Endodermal cell (in vitro differentiated cells): ENCODE measurements around the gene TMUB1. TPM values are rescaled to one million over a fixed set of nuclear protein-coding genes. Genes with fewer than 3 reads are reported as not detected.
"Not testable (repeated sequence)": the region's sequence is repeated elsewhere in the genome, so short reads cannot be mapped to it uniquely, and the experiment has no call there.

Source experiments
- DNase-seq: peaks from one replicate; pipeline ENCODE4 v3.0.0-alpha.2; 2017
- H3K27ac ChIP-seq: 2 replicates; pipeline ENCODE4 v1.5.1; 2013; ENCODE audit warnings: mild to moderate bottlenecking, low read depth, low read length, moderate library complexity
- H3K27me3 ChIP-seq: 2 replicates; pipeline ENCODE4 v1.6.1; 2013; ENCODE audit warnings: mild to moderate bottlenecking, low read length, moderate library complexity; ENCODE audit not compliant: insufficient read depth, control insufficient read depth, poor library complexity, severe bottlenecking
- H3K36me3 ChIP-seq: 2 replicates; pipeline ENCODE4 v1.7.0; 2013; ENCODE audit warnings: mild to moderate bottlenecking, low read length, moderate library complexity; ENCODE audit not compliant: control insufficient read depth, insufficient read depth
- H3K4me1 ChIP-seq: one replicate; pipeline ENCODE4 v1.7.0; 2013; ENCODE audit warnings: low read length; ENCODE audit not compliant: control insufficient read depth, insufficient read depth
- H3K4me3 ChIP-seq: 2 replicates; pipeline ENCODE4 v1.5.1; 2013; ENCODE audit warnings: mild to moderate bottlenecking, low read length, moderate library complexity
- H3K9ac ChIP-seq: 2 replicates; pipeline ENCODE4 v1.6.1; 2013; ENCODE audit warnings: mild to moderate bottlenecking, low read length, moderate library complexity; ENCODE audit not compliant: poor library complexity, severe bottlenecking; ENCODE audit errors: extremely low read depth
- H3K9me3 ChIP-seq: 2 replicates; pipeline ENCODE4 v1.6.1; 2013; ENCODE audit warnings: mild to moderate bottlenecking, low read length, moderate library complexity; ENCODE audit not compliant: control insufficient read depth
- H3K27ac Mint-ChIP-seq: 2 replicates; pipeline ENCODE4 v1.8.0; 2020; ENCODE audit warnings: mixed read lengths
- H3K27me3 Mint-ChIP-seq: 2 replicates; pipeline ENCODE4 v1.8.0; 2021; ENCODE audit warnings: mild to moderate bottlenecking, mixed read lengths; ENCODE audit not compliant: insufficient read depth
- H3K36me3 Mint-ChIP-seq: 2 replicates; pipeline ENCODE4 v1.8.0; 2020; ENCODE audit warnings: low read depth, mixed read lengths
- H3K4me1 Mint-ChIP-seq: 2 replicates; pipeline ENCODE4 v1.8.0; 2020; ENCODE audit warnings: mixed read lengths
- H3K4me3 Mint-ChIP-seq: 2 replicates; pipeline ENCODE4 v1.8.0; 2020; ENCODE audit warnings: mild to moderate bottlenecking, moderate library complexity, mixed read lengths
- H3K9me3 Mint-ChIP-seq: 2 replicates; pipeline ENCODE4 v1.8.0; 2020; ENCODE audit warnings: mild to moderate bottlenecking, mixed read lengths
- WGBS, 2 experiments: methylation state at CpG; one replicate each; pipeline versions ENCODE4 v1.1.5 to v1.1.7; 2013; ENCODE audit warnings: missing lambda C conversion rate in 2 of 2, mixed read lengths in 1 of 2; ENCODE audit not compliant: insufficient coverage in 1 of 2, insufficient read length in 1 of 2; 5-methylcytosine and 5-hydroxymethylcytosine counted together
- total RNA-seq, 2 donors: library from RNA; stranded (reverse); fragmentation: NEBNext Ultra II Directional in 1 of 2; extraction: Animal tissue kit (Norgen Biotek cat#: 25700) in 1 of 2; gene quantifications; 2 replicates in 1 of 2; 3 replicates in 1 of 2; pipeline ENCODE4 v1.2.1, GENCODE V29; 2021
- TF ChIP-seq, protein P1 (sequence below): fragments of 200-600 bp; sonication (generic); conservative IDR thresholded peaks from 2 replicates; pipeline ENCODE4 v1.5.0; 2021; ENCODE audit warnings: antibody characterized with exemption, mild to moderate bottlenecking

The TMUB1 gene
- total RNA-seq, 2 donors from 2014 or later: 48.1 to 52.6 TPM

DNA sequence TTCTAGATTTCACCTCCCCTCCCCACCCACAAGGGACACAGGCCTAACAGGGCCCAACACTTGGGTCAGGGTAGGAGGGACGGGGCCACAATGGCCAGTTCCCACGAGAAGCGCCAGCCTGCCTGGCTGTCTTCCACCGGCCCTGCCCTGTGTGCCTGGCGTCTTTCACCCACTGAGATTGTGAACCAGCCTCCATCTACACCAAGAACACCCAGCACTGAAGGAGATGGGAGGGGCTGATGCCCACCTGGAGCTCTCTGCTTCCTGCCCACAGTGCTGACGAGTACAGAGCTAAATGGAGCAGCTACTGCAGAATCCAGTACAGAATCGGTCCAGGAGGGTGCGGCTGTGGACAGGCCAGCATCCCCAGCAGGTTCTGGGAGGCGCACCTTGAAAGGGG, 37.3 kb downstream of the TMUB1 start:
- TF ChIP-seq, protein P1, sequence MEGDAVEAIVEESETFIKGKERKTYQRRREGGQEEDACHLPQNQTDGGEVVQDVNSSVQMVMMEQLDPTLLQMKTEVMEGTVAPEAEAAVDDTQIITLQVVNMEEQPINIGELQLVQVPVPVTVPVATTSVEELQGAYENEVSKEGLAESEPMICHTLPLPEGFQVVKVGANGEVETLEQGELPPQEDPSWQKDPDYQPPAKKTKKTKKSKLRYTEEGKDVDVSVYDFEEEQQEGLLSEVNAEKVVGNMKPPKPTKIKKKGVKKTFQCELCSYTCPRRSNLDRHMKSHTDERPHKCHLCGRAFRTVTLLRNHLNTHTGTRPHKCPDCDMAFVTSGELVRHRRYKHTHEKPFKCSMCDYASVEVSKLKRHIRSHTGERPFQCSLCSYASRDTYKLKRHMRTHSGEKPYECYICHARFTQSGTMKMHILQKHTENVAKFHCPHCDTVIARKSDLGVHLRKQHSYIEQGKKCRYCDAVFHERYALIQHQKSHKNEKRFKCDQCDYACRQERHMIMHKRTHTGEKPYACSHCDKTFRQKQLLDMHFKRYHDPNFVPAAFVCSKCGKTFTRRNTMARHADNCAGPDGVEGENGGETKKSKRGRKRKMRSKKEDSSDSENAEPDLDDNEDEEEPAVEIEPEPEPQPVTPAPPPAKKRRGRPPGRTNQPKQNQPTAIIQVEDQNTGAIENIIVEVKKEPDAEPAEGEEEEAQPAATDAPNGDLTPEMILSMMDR: no peak
- WGBS, 2 experiments: 90 to 100% methylated on average over 2 to 9 of the region's 9 CpGs
- Histone ChIP-seq H3K4me3 (no peak overlapping the region), H3K9me3 (no peaks in the 10 kb centered on the region), H3K4me1 (no peaks in the 10 kb centered on the region), H3K9ac (no peak overlapping the region), H3K36me3 (no peaks in the 10 kb centered on the region), H3K27me3 (peaks cover 20% of the 10 kb centered on the region), H3K27ac (no peak overlapping the region)
- Mint-ChIP-seq H3K27ac (no peak overlapping the region), H3K4me3 (no peak overlapping the region), H3K9me3 (no peaks in the 10 kb centered on the region), H3K27me3 (peaks cover 25% of the 10 kb centered on the region), H3K4me1 (no peaks in the 10 kb centered on the region), H3K36me3 (peaks cover 8% of the 10 kb centered on the region)
- no peak for DNase-seq

DNA sequence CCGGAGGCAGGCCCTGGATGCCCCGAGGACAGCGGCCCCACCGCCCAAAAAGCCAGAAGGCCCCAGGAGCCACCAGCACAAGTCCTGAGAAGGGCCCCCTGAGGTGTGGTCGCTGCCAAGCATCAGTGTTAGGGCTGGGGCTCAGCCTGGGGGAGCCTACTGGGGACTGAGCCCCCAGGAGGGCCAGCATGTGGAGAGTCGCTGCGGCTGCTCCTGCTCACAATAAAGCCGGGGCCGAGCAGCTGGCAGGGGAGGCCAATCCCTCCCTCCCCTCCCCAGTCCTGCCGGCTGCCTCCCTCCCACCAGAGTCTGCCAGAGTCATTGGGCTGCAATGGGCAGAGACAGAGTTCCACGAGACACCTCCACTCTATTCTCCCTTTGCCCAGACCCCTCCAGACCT, 38.0 kb downstream of the TMUB1 start:
- no peaks in the 10 kb centered on the region for H3K9me3 ChIP-seq
- H3K4me1 ChIP-seq: no peaks in the 10 kb centered on the region
- 89 to 93% methylated on average over 3 to 11 of the region's 11 CpGs for WGBS, 2 experiments
- no peak overlapping the region for H3K4me3 ChIP-seq
- peaks cover 18% of the 10 kb centered on the region for H3K27me3 Mint-ChIP-seq
- H3K36me3 ChIP-seq: no peaks in the 10 kb centered on the region
- H3K4me3 Mint-ChIP-seq: no peak overlapping the region
- TF ChIP-seq, protein P1: no peak
- H3K4me1 Mint-ChIP-seq: no peaks in the 10 kb centered on the region
- H3K27ac ChIP-seq: no peak overlapping the region
- no peak for DNase-seq
- peaks cover 8% of the 10 kb centered on the region for H3K36me3 Mint-ChIP-seq
- H3K27me3 ChIP-seq: peaks cover 13% of the 10 kb centered on the region
- no peak overlapping the region for H3K27ac Mint-ChIP-seq
- H3K9me3 Mint-ChIP-seq: no peaks in the 10 kb centered on the region
- no peak overlapping the region for H3K9ac ChIP-seq

DNA sequence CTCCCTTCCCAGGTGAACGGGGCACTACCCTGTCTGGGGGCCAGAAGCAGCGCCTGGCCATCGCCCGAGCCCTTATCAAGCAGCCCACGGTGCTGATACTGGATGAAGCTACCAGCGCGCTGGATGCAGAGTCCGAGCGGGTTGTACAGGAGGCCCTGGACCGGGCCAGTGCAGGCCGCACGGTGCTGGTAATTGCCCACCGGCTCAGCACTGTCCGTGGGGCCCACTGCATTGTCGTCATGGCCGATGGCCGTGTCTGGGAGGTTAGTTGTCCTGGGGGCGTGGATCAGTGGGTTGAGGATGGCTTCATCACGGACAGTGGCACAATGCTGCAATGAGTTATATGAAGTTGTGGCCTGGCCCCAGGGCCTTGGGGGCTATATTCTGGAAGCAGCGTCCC, 39.3 kb downstream of the TMUB1 start:
- Histone ChIP-seq H3K9me3 (no peaks in the 10 kb centered on the region), H3K27me3 (no peaks in the 10 kb centered on the region), H3K4me1 (peaks cover 6% of the 10 kb centered on the region), H3K27ac (no peak overlapping the region), H3K36me3 (no peaks in the 10 kb centered on the region), H3K9ac (no peak overlapping the region), H3K4me3 (no peak overlapping the region)
- DNase-seq: no peak
- H3K9me3 Mint-ChIP-seq: no peaks in the 10 kb centered on the region
- peaks cover 6% of the 10 kb centered on the region for H3K27me3 Mint-ChIP-seq
- H3K4me1 Mint-ChIP-seq: peaks cover 3% of the 10 kb centered on the region
- TF ChIP-seq, protein P1: no peak
- H3K36me3 Mint-ChIP-seq: peaks cover 8% of the 10 kb centered on the region
- H3K4me3 Mint-ChIP-seq: no peak overlapping the region
- WGBS, 2 experiments: 94 to 100% methylated on average over 3 to 20 of the region's 20 CpGs
- no peak overlapping the region for H3K27ac Mint-ChIP-seq

DNA sequence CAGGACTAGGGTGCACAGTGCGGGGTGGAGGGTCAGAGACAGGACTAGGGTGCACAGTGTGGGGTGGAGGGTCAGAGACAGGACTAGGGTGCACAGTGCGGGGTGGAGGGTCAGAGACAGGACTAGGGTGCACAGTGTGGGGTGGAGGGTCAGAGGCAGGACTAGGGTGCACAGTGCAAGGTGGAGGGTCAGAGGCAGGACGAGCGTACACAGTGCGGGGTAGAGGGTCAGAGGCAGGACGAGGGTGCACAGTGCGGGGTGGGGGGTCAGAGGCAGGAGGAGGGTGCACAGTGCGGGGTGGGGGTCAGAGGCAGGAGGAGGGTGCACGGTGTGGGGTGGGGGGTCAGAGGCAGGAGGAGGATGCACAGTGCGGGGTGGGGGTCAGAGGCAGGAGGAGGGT, 39.8 kb downstream of the TMUB1 start:
- H3K27ac ChIP-seq, H3K4me3 Mint-ChIP-seq, H3K9me3 Mint-ChIP-seq, H3K4me3 ChIP-seq, DNase-seq, H3K27me3 Mint-ChIP-seq, H3K9ac ChIP-seq, H3K4me1 Mint-ChIP-seq, H3K27ac Mint-ChIP-seq, H3K36me3 ChIP-seq, H3K36me3 Mint-ChIP-seq, H3K27me3 ChIP-seq, H3K4me1 ChIP-seq, H3K9me3 ChIP-seq: not testable (repeated sequence)
- WGBS, 2 experiments: 90% methylated on average over 10 of the region's 10 CpGs; no CpG with 5 or more reads in 1 of the 2 experiments
